ENCODE data around the gene ECE1. TPM values are rescaled to one million over a fixed set of nuclear protein-coding genes. Genes with fewer than 3 reads are reported as not detected.

Gene ECE1
- total and polyA plus RNA-seq, 2 of the 4 experiments (the other 2 are of a cell fraction): 61.8 to 124 TPM

GRCh38 chr1:21280011-21280471 is 10.2 kb downstream of the ECE1 start:
- Histone ChIP-seq H4K8ac (ENCODE audit: low read depth in 2 of 2, low read length in 2 of 2) (peak overlapping the region; percentile 76 to 84), H3K14ac (replicated peaks; ENCODE audit: low read depth, low read length) (peak overlapping the region; percentile 39), H3K9ac (ENCODE audit: low read depth, low read length) (peak overlapping the region; percentile 23; the same call in 1 of the 2 replicates), H2BK120ac (ENCODE audit: low read depth, low read length) (peak overlapping the region; percentile 94), H3K27ac (ENCODE audit: insufficient read depth, low read length) (peak overlapping the region; percentile 59), H3K23ac (ENCODE audit: low read depth, low read length) (peak overlapping the region; percentile 40), H2AFZ (replicated peaks; ENCODE audit: low read length, poor library complexity) (peak overlapping the region; percentile 63), H3K4ac (ENCODE audit: low read depth, low read length) (peak overlapping the region; percentile 98), H2AK9ac (replicated peaks; ENCODE audit: low read depth, low read length, poor library complexity) (peak overlapping the region; percentile 94), H2BK15ac (ENCODE audit: low read depth, low read length) (peak overlapping the region; percentile 63), H3K9me3 (ENCODE audit: control insufficient read depth, insufficient read depth, low read length) (no peaks in the 10 kb centered on the region), H4K5ac (ENCODE audit: low read depth, low read length) (peak overlapping the region; percentile 94), H2AK5ac (ENCODE audit: low read depth, low read length) (peak overlapping the region; percentile 96), H2BK20ac (ENCODE audit: low read depth, low read length) (peak overlapping the region; percentile 38), H4K91ac (ENCODE audit: insufficient read depth, low read depth, low read length) (peak overlapping the region; percentile 93), H4K20me1 (ENCODE audit: insufficient read depth, low read length) (no peaks in the 10 kb centered on the region), H3K56ac (ENCODE audit: extremely low read depth, insufficient read depth, low read length) (peak overlapping the region; percentile 13), H3K9me1 (ENCODE audit: insufficient read depth, low read length) (peaks cover 26% of the 10 kb centered on the region), H3K27me3 (ENCODE audit: control insufficient read depth, insufficient read depth, low read length) (no peaks in the 10 kb centered on the region), H3K4me3 (ENCODE audit: insufficient read depth, low read depth, low read length) (no peak overlapping the region), H3K18ac (ENCODE audit: low read depth, low read length) (peak overlapping the region; percentile 46), H3K79me1 (ENCODE audit: low read depth in 1 of 2, low read length in 2 of 2) (peaks cover 25 to 74% of the 10 kb centered on the region in 2 experiments), H3K36me3 (ENCODE audit: control insufficient read depth, insufficient read depth, low read length) (peaks cover 23% of the 10 kb centered on the region), H3K4me1 (ENCODE audit: control insufficient read depth, insufficient read depth, low read length) (peaks cover 26% of the 10 kb centered on the region), H2BK5ac (ENCODE audit: low read depth, low read length, poor library complexity, severe bottlenecking) (peak overlapping the region; percentile 82), H3K4me2 (ENCODE audit: low read depth, low read length) (no peak overlapping the region)
- intact Hi-C loops (cut with micrococcal nuclease) (no loop called here), dilution Hi-C loops (cut with HindIII; ENCODE audit: low sequenced_read_pairs, unreplicated experiment) (no loop called here), in situ Hi-C loops (cut with MboI; ENCODE audit: low sequenced_read_pairs) (no loop called here)
- no peak for TF ChIP-seq BHLHE40 (IDR thresholded peaks at IDR 0.05; ENCODE audit: low read depth, low read length)
- TF ChIP-seq CEBPB (IDR thresholded peaks at IDR 0.05; ENCODE audit: low read depth, low read length): no peak
- TF ChIP-seq CHD1 (IDR thresholded peaks at IDR 0.05; ENCODE audit: low read depth, low read length): no peak
- no peak for TF ChIP-seq RCOR1 (IDR thresholded peaks at IDR 0.05; ENCODE audit: insufficient replicate concordance, low read length)
- TF ChIP-seq CTCF (conservative IDR thresholded peaks at IDR 0.05; ENCODE audit: low read depth, low read length): no peak
- TF ChIP-seq MXI1 (IDR thresholded peaks at IDR 0.05; ENCODE audit: borderline replicate concordance, low read depth, low read length): no peak
- ChIA-PET POLR2A (ENCODE audit: unreplicated experiment) (no interaction called here), CTCF (interaction anchor here (0.8 to 3.9 kb wide), 2 partner anchors 9 to 10 kb away, joined by 3 to 40 read pairs; no protein-coding TSS in a partner anchor)
- no TSS peak for BruUV-seq (replicated peaks)
- DNase-seq (no peak), ATAC-seq (ENCODE audit: low read depth) (peak; percentile 59)
- 70% methylated on average over 1 of the region's 5 CpGs; no CpG with 5 or more reads in 1 of the 2 experiments for WGBS, 2 experiments (ENCODE audit: extremely low coverage in 2 of 2, insufficient read length in 1 of 2)

All from IMR-90 (cell line).